Measurements from ENCODE around the gene FAM81A. TPM values are rescaled to one million over a fixed set of nuclear protein-coding genes. Genes with fewer than 3 reads are reported as not detected.

Gene FAM81A
- total RNA-seq, 1 donor from 2014 or later: 0.41 TPM

- TF ChIP-seq EZH2phosphoT487 (IDR thresholded peaks at IDR 0.05) (no peak), EZH2 (IDR thresholded peaks at IDR 0.05) (no peak), CTCF (IDR thresholded peaks at IDR 0.05) (no peak)
- Mint-ChIP-seq H3K4me3 (peak overlapping the region; percentile 85), H3K27me3 (ENCODE audit: insufficient read depth, low read depth) (peaks cover 29% of the 10 kb centered on the region), H3K4me1 (peaks cover 23% of the 10 kb centered on the region), H3K9me3 (no peaks in the 10 kb centered on the region), H3K36me3 (no peaks in the 10 kb centered on the region), H3K27ac (no peak overlapping the region)
- H3K79me2 ChIP-seq (ENCODE audit: low read depth): no peaks in the 10 kb centered on the region
- no peaks in the 10 kb centered on the region for H4K20me1 ChIP-seq (ENCODE audit: low read depth)
- H3K4me2 ChIP-seq: peak overlapping the region; percentile 96
- H3K9me3 ChIP-seq (ENCODE audit: low read depth): no peaks in the 10 kb centered on the region
- peaks cover 80% of the 10 kb centered on the region for H3K27me3 ChIP-seq
- H3K4me1 ChIP-seq: peaks cover 7% of the 10 kb centered on the region
- H3K36me3 ChIP-seq: no peaks in the 10 kb centered on the region
- peak overlapping the region; percentile 63 for H3K4me3 ChIP-seq
- H2AFZ ChIP-seq (replicated peaks): peak overlapping the region; percentile 89
- no peak overlapping the region for H3K27ac ChIP-seq
- H3K9ac ChIP-seq: no peak overlapping the region
- DNase-seq (ENCODE audit: low spot score): peak; percentile 18
- peaks cover 14% of the 10 kb centered on the region for H3F3A ChIP-seq (ENCODE audit: low read depth)
These were observed 772 bp downstream of the FAM81A start for GRCh38 chr15:59438625-59439290.

GRCh38 chr15:59439576-59439975 is 1.6 kb downstream of the FAM81A start:
- no peak overlapping the region for H3K27ac ChIP-seq
- Mint-ChIP-seq H3K27ac (no peak overlapping the region), H3K27me3 (ENCODE audit: insufficient read depth, low read depth) (peaks cover 24% of the 10 kb centered on the region), H3K9me3 (no peaks in the 10 kb centered on the region), H3K4me1 (peaks cover 30% of the 10 kb centered on the region), H3K36me3 (no peaks in the 10 kb centered on the region), H3K4me3 (peak overlapping the region; percentile 85)
- peaks cover 14% of the 10 kb centered on the region for H3F3A ChIP-seq (ENCODE audit: low read depth)
- no peak overlapping the region for H3K4me3 ChIP-seq
- H2AFZ ChIP-seq (replicated peaks): no peak overlapping the region
- TF ChIP-seq CTCF (IDR thresholded peaks at IDR 0.05): no peak
- no peak for TF ChIP-seq EZH2phosphoT487 (IDR thresholded peaks at IDR 0.05)
- TF ChIP-seq EZH2 (IDR thresholded peaks at IDR 0.05): no peak
- no peaks in the 10 kb centered on the region for H3K9me3 ChIP-seq (ENCODE audit: low read depth)
- peaks cover 72% of the 10 kb centered on the region for H3K27me3 ChIP-seq
- H3K9ac ChIP-seq: no peak overlapping the region
- H3K4me1 ChIP-seq: peaks cover 7% of the 10 kb centered on the region
- H3K36me3 ChIP-seq: no peaks in the 10 kb centered on the region
- H3K4me2 ChIP-seq: no peak overlapping the region
- DNase-seq (ENCODE audit: low spot score): no peak
- H4K20me1 ChIP-seq (ENCODE audit: low read depth): no peaks in the 10 kb centered on the region
- no peaks in the 10 kb centered on the region for H3K79me2 ChIP-seq (ENCODE audit: low read depth)

- peaks cover 17% of the 10 kb centered on the region for H3K4me1 Mint-ChIP-seq
- peak; percentile 22 for DNase-seq (ENCODE audit: low spot score)
- TF ChIP-seq CTCF (IDR thresholded peaks at IDR 0.05) (no peak), EZH2phosphoT487 (IDR thresholded peaks at IDR 0.05) (no peak), EZH2 (IDR thresholded peaks at IDR 0.05) (no peak)
These were observed 5.5 kb downstream of the FAM81A start for GRCh38 chr15:59443341-59444072.

More at GRCh38 chr15:59443341-59444072, 5.5 kb downstream of the FAM81A start:
- peak overlapping the region; percentile 57 for H2AFZ ChIP-seq (replicated peaks)
- no peaks in the 10 kb centered on the region for H3K9me3 Mint-ChIP-seq
- no peaks in the 10 kb centered on the region for H3K79me2 ChIP-seq (ENCODE audit: low read depth)
- no peaks in the 10 kb centered on the region for H3K9me3 ChIP-seq (ENCODE audit: low read depth)
- H4K20me1 ChIP-seq (ENCODE audit: low read depth): no peaks in the 10 kb centered on the region
- H3K4me2 ChIP-seq: no peak overlapping the region
- peaks cover 8% of the 10 kb centered on the region for H3K27me3 Mint-ChIP-seq (ENCODE audit: insufficient read depth, low read depth)
- H3K27ac ChIP-seq: no peak overlapping the region
- peaks cover 34% of the 10 kb centered on the region for H3K27me3 ChIP-seq
- peaks cover 7% of the 10 kb centered on the region for H3F3A ChIP-seq (ENCODE audit: low read depth)
- no peaks in the 10 kb centered on the region for H3K36me3 ChIP-seq
- no peaks in the 10 kb centered on the region for H3K4me1 ChIP-seq
- H3K4me3 Mint-ChIP-seq: peak overlapping the region; percentile 59
- H3K36me3 Mint-ChIP-seq: no peaks in the 10 kb centered on the region
- no peak overlapping the region for H3K27ac Mint-ChIP-seq
- H3K4me3 ChIP-seq: no peak overlapping the region
- no peak overlapping the region for H3K9ac ChIP-seq
